Peyer's patch (tissue), 4 donors: ENCODE measurements around the gene EML4. TPM values are rescaled to one million over a fixed set of nuclear protein-coding genes. Genes with fewer than 3 reads are reported as not detected.

Experiments
- DNase-seq, 3 donors: peaks; one replicate each; pipeline ENCODE4 v3.0.0-alpha.2; 2017 to 2019
- H3K27ac ChIP-seq, 4 donors: fragments of 200-600 bp; sonication (generic); one replicate each; pipeline ENCODE4 v1.5.1; 2016 to 2019
- H3K27me3 ChIP-seq, 2 donors: fragments of 200-600 bp; sonication (generic); one replicate each; pipeline ENCODE4 v1.5.1; 2019
- H3K36me3 ChIP-seq, 3 donors: fragments of 200-600 bp; sonication (generic); one replicate each; pipeline ENCODE4 v1.5.1; 2016 to 2019
- H3K4me1 ChIP-seq, 4 donors: fragments of 200-600 bp; sonication (generic); one replicate each; pipeline ENCODE4 v1.5.1; 2016 to 2019
- H3K4me3 ChIP-seq, 4 donors: fragments of 200-600 bp; sonication (generic); 1 replicate in 3 of 4; 2 replicates in 1 of 4; pipeline ENCODE4 v1.5.1; 2016 to 2019; ENCODE audit warnings: mild to moderate bottlenecking in 1 of 4
- H3K9me3 ChIP-seq, 4 donors: fragments of 200-600 bp; sonication (generic); one replicate each; pipeline ENCODE4 v1.5.1; 2016 to 2019; ENCODE audit warnings: mild to moderate bottlenecking in 1 of 4
- POLR2A ChIP-seq, 2 donors: fragments of 450-650 bp; IDR thresholded peaks; one replicate each; pipeline ENCODE4 v1.5.1; 2017; ENCODE audit warnings: antibody characterized with exemption in 2 of 2, mild to moderate bottlenecking in 2 of 2, moderate library complexity in 2 of 2
- total RNA-seq, 4 donors: library from RNA; depleted of rRNA; stranded (reverse); fragments of >200 nt; gene quantifications; one replicate each; pipeline ENCODE4 v1.1.0, GENCODE V29; 2016
- TF ChIP-seq, protein P1 (sequence below), 6 experiments: fragments of 450-650 bp in 4 of 6; fragments of 200-600 bp in 2 of 6; sonication (generic) in 1 of 6; IDR thresholded peaks; one replicate each; pipeline ENCODE4 v1.5.1; 2017 to 2019; ENCODE audit warnings: antibody characterized with exemption in 6 of 6, mild to moderate bottlenecking in 3 of 6, moderate library complexity in 1 of 6

EML4 gene
- total RNA-seq, 4 donors from 2014 or later: 73.7 to 115 (median 84.4) TPM

DNA sequence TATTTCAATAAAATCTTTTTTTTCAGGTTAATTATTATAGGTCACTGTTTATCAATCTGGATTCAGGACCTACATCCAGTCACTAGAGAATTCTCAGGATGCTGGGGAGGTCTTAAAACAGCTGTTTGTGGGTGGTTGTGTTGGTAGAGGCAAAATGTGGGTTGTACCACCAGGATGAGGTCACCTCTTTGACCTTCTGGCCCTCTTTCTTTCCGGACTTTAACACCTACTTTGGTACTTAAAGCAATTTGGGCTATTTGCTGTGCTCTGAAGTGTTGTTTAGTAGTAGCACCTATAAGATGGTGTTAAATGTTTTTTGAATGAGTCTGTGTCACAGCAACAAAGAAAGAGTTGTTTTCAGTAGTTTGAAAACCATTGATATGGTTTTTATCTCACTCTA, 14.6 kb downstream of the EML4 start:
- no peak for DNase-seq
- no peaks in the 10 kb centered on the region for H3K36me3 ChIP-seq
- no peaks in the 10 kb centered on the region for H3K9me3 ChIP-seq
- TF ChIP-seq, protein P1, sequence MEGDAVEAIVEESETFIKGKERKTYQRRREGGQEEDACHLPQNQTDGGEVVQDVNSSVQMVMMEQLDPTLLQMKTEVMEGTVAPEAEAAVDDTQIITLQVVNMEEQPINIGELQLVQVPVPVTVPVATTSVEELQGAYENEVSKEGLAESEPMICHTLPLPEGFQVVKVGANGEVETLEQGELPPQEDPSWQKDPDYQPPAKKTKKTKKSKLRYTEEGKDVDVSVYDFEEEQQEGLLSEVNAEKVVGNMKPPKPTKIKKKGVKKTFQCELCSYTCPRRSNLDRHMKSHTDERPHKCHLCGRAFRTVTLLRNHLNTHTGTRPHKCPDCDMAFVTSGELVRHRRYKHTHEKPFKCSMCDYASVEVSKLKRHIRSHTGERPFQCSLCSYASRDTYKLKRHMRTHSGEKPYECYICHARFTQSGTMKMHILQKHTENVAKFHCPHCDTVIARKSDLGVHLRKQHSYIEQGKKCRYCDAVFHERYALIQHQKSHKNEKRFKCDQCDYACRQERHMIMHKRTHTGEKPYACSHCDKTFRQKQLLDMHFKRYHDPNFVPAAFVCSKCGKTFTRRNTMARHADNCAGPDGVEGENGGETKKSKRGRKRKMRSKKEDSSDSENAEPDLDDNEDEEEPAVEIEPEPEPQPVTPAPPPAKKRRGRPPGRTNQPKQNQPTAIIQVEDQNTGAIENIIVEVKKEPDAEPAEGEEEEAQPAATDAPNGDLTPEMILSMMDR (IDR thresholded peaks at IDR 0.05): no peak
- no peak for TF ChIP-seq POLR2A (IDR thresholded peaks at IDR 0.05)
- H3K4me3 ChIP-seq: no peak overlapping the region
- H3K27me3 ChIP-seq: no peaks in the 10 kb centered on the region
- no peak overlapping the region for H3K27ac ChIP-seq
- peaks cover 0 to 22% (median 7%) of the 10 kb centered on the region in 4 donors for H3K4me1 ChIP-seq

DNA sequence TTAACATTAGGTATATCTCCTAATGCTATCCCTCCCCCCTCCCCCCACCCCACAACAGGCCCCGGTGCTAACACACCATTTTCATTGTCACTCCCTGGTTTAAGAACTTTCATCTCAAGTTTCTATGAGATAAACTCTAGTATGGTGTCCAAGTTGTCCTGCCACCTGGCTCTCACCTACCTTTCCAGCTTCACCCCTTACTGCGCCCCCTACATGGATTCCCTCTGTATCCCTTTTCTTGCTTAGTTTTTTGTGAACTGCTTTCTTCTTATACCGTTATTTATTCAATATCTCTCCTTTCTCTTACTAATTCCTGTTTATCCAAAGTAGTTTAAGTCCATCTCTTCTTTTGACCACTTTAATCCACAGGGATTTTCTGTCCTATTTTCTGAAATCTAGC, 15.2 kb downstream of the EML4 start:
- Histone ChIP-seq H3K9me3 (no peaks in the 10 kb centered on the region), H3K4me3 (no peak overlapping the region), H3K27ac (no peak overlapping the region), H3K4me1 (peaks cover 0 to 22% (median 7%) of the 10 kb centered on the region in 4 donors), H3K36me3 (no peaks in the 10 kb centered on the region), H3K27me3 (no peaks in the 10 kb centered on the region)
- DNase-seq: no peak
- no peak for TF ChIP-seq POLR2A (IDR thresholded peaks at IDR 0.05)
- TF ChIP-seq, protein P1 (IDR thresholded peaks at IDR 0.05): no peak

DNA sequence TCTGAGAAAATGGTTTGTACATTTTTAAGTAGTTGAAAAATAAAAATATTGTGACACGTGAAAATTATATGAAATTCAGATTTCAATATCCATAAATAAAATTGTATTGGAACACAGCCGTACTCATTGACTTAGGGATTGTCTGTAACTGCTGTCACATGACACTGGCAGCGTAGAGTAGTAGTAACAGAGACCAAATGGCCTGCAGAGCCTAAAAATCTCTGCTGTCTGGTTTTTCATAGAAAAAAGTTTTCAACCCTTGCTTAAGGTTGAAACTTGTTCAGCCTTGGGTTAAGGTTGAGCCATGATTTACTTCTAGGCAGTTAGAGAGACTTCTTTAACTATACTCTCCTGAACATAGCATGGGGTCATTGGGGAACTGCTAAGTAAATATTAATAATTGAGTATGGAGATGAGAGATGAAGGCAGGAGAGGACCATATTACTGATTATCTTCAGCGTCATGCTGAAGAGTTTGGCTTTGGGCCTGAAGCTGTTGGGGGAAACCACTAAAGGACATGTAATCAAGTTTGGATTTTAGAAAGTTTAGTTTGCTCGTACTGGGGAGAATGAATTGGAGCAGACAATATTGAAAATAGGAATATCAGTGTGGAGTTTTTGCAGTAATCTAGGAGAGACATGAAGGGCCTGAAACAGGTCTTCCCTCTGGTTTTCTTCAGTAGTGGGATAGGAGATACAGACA, 16.2 kb downstream of the EML4 start:
- TF ChIP-seq, protein P1 (IDR thresholded peaks at IDR 0.05): no peak
- no peak for TF ChIP-seq POLR2A (IDR thresholded peaks at IDR 0.05)
- DNase-seq: no peak
- no peaks in the 10 kb centered on the region for H3K9me3 ChIP-seq
- H3K4me3 ChIP-seq: no peak overlapping the region
- no peaks in the 10 kb centered on the region for H3K36me3 ChIP-seq
- peaks cover 0 to 25% (median 7%) of the 10 kb centered on the region in 4 donors for H3K4me1 ChIP-seq
- H3K27ac ChIP-seq: no peak overlapping the region
- H3K27me3 ChIP-seq: no peaks in the 10 kb centered on the region

DNA sequence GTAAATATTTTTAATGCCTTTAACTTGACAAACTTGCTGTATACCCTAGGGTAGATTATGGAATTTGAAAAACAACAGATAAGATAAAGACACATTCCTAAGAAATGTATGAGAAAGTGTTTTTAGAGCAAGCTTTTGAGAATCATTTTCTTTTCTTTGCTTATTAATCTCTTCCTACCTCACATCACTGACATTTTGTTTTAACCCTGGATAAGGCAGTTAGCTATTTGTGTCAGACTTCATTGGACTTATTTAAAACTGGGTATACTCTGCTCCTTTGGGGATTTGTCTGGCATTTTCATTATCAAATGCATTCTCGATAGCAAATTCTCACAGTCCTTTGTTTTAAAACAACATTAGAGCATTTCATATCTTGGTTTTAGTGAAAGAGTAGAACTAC, 17.2 kb downstream of the EML4 start:
- DNase-seq: no peak
- TF ChIP-seq POLR2A (IDR thresholded peaks at IDR 0.05): no peak
- TF ChIP-seq, protein P1 (IDR thresholded peaks at IDR 0.05): no peak
- peaks cover 0 to 31% (median 7%) of the 10 kb centered on the region in 4 donors for H3K4me1 ChIP-seq
- H3K27ac ChIP-seq: no peak overlapping the region
- no peaks in the 10 kb centered on the region for H3K9me3 ChIP-seq
- H3K4me3 ChIP-seq: no peak overlapping the region
- H3K36me3 ChIP-seq: no peaks in the 10 kb centered on the region
- H3K27me3 ChIP-seq: no peaks in the 10 kb centered on the region

DNA sequence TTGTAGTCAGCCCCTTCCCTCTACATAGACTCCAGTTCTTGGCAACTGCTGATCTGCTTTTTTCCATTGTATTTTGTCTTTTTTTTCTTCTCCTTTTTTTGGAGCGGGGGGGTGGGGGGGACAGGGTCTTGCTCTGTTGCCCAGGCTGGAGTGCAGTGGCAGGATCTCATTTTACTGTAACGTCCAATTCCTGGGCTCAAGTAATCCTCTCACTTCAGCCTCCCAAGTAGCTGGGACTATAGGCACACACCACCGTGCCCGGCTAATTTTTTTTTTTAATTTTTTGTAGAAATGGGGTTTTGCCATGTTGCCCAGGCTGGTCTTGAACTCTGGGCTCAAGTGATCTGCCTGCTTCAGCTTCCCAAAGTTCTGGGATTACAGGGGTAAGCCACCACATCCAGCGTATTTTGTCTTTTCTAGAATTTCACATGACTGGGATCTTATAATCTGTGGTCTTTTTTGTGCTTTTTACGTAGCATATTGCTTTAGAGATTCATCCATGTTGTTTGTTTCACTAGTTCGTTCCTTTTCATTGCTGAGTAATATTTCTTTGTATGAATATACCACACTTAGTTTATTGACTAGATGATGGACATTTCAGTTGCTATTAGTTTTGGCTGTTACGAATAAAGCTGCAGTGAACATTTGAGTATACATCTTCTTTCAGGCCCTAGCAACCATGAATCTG, 17.9 kb downstream of the EML4 start:
- Histone ChIP-seq H3K27ac (no peak overlapping the region), H3K36me3 (no peaks in the 10 kb centered on the region), H3K4me3 (no peak overlapping the region), H3K27me3 (no peaks in the 10 kb centered on the region), H3K9me3 (no peaks in the 10 kb centered on the region), H3K4me1 (peaks cover 0 to 31% (median 7%) of the 10 kb centered on the region in 4 donors)
- no peak for DNase-seq
- no peak for TF ChIP-seq POLR2A (IDR thresholded peaks at IDR 0.05)
- TF ChIP-seq, protein P1 (IDR thresholded peaks at IDR 0.05): no peak
